A673 (cell line): Measurements from ENCODE around the gene ZNF580. TPM values are rescaled to one million over a fixed set of nuclear protein-coding genes. Genes with fewer than 3 reads are reported as not detected.

Experiments used
- BruUV-seq: library from RNA; stranded (reverse); fragments of 400-500 nt; replicated peaks from 2 replicates; lab custom pipeline; 2021; lab: Mats Ljungman, UMichigan
- CTCF ChIA-PET: fragments of 300-600 bp; sonication (Branson Sonifier 250); formaldehyde crosslinking; loops from one replicate; lab custom pipeline; 2022; ENCODE audit warnings: antibody characterized with exemption; lab: Charles Lee
- POLR2A ChIA-PET: fragments of 300-600 bp; sonication (Branson Sonifier 250); formaldehyde crosslinking; loops from one replicate; lab custom pipeline; 2022; ENCODE audit warnings: antibody characterized with exemption; ENCODE audit not compliant: low non-redundant PET; lab: Charles Lee
- DNase-seq: peaks from one replicate; pipeline ENCODE4 v3.0.0-alpha.2; 2015; ENCODE audit warnings: low spot score
- H3K27ac ChIP-seq: fragments of 200-600 bp; sonication (generic); 2 replicates; pipeline ENCODE4 v1.5.1; 2016; ENCODE audit warnings: mixed run types, low read depth, mild to moderate bottlenecking, mixed read lengths, antibody characterized with exemption, low read length; ENCODE audit not compliant: poor library complexity, severe bottlenecking
- H3K27me3 ChIP-seq: fragments of 200-600 bp; sonication (generic); replicated peaks from 2 replicates; pipeline ENCODE4 v1.6.1; 2017; ENCODE audit warnings: mixed run types, low read depth, mild to moderate bottlenecking, mixed read lengths, antibody characterized with exemption, low read length; ENCODE audit not compliant: insufficient read depth, poor library complexity
- H3K36me3 ChIP-seq: fragments of 200-600 bp; sonication (generic); 2 replicates; pipeline ENCODE4 v1.6.1; 2016; ENCODE audit warnings: mixed run types, mild to moderate bottlenecking, mixed read lengths, antibody characterized with exemption, low read length; ENCODE audit not compliant: insufficient read depth, poor library complexity, severe bottlenecking
- H3K4me1 ChIP-seq: fragments of 200-600 bp; sonication (generic); 2 replicates; pipeline ENCODE4 v1.6.1; 2017; ENCODE audit warnings: mixed run types, mild to moderate bottlenecking, mixed read lengths, antibody characterized with exemption, low read length; ENCODE audit not compliant: insufficient read depth, poor library complexity, severe bottlenecking
- H3K4me3 ChIP-seq: fragments of 200-600 bp; sonication (generic); 2 replicates; pipeline ENCODE4 v1.5.1; 2016; ENCODE audit warnings: low read depth, mixed run types, mild to moderate bottlenecking, mixed read lengths, low read length; ENCODE audit not compliant: poor library complexity, severe bottlenecking
- H3K9me3 ChIP-seq: fragments of 200-600 bp; sonication (generic); 2 replicates; pipeline ENCODE4 v1.6.1; 2016; ENCODE audit warnings: mixed run types, low read depth, mild to moderate bottlenecking, mixed read lengths, antibody characterized with exemption, low read length; ENCODE audit not compliant: poor library complexity, severe bottlenecking
- EZH2 ChIP-seq: fragments of 200-600 bp; sonication (generic); IDR thresholded peaks from 2 replicates; pipeline ENCODE4 v1.6.1; 2017; ENCODE audit warnings: borderline replicate concordance, low read depth, mild to moderate bottlenecking, mixed read lengths, antibody characterized with exemption, low read length; ENCODE audit not compliant: poor library complexity, severe bottlenecking
- intact Hi-C: fragments of 100-400 bp; cut with micrococcal nuclease; formaldehyde crosslinking; loops from one replicate; pipeline ENCODE4 v1.10.0; 2022; ENCODE audit not compliant: unreplicated experiment
- total RNA-seq: library from RNA; stranded (reverse); gene quantifications from 2 replicates; pipeline ENCODE4 v1.2.3, GENCODE V29; 2021
- TF ChIP-seq, protein P1 (sequence below): fragments of 300-800, 200-600 bp; sonication (generic); conservative IDR thresholded peaks from 2 replicates; pipeline ENCODE4 v1.5.1; 2017; ENCODE audit warnings: low read depth, mild to moderate bottlenecking, antibody characterized with exemption, low read length, moderate library complexity, mixed read lengths

The ZNF580 gene
- total RNA-seq, 1 experiment from 2014 or later, result 49.1 TPM

- Histone ChIP-seq H3K4me3 (no peak overlapping the region), H3K36me3 (peaks cover 46% of the 10 kb centered on the region), H3K27me3 (no peaks in the 10 kb centered on the region), H3K9me3 (no peaks in the 10 kb centered on the region), H3K27ac (no peak overlapping the region), H3K4me1 (no peaks in the 10 kb centered on the region)
- no peak for DNase-seq
- intact Hi-C loops, result no loop called here
- no peak for TF ChIP-seq EZH2
- TF ChIP-seq, protein P1, sequence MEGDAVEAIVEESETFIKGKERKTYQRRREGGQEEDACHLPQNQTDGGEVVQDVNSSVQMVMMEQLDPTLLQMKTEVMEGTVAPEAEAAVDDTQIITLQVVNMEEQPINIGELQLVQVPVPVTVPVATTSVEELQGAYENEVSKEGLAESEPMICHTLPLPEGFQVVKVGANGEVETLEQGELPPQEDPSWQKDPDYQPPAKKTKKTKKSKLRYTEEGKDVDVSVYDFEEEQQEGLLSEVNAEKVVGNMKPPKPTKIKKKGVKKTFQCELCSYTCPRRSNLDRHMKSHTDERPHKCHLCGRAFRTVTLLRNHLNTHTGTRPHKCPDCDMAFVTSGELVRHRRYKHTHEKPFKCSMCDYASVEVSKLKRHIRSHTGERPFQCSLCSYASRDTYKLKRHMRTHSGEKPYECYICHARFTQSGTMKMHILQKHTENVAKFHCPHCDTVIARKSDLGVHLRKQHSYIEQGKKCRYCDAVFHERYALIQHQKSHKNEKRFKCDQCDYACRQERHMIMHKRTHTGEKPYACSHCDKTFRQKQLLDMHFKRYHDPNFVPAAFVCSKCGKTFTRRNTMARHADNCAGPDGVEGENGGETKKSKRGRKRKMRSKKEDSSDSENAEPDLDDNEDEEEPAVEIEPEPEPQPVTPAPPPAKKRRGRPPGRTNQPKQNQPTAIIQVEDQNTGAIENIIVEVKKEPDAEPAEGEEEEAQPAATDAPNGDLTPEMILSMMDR, result no peak
- ChIA-PET CTCF (interaction anchor here (0.9 kb wide), 1 partner anchor 39 kb away, joined by 4 read pairs; no protein-coding TSS in a partner anchor), POLR2A (no interaction called here)
- no TSS peak for BruUV-seq
These were observed 51.0 kb downstream of the ZNF580 start for GRCh38 chr19:55691561-55692481.

GRCh38 chr19:55692681-55693081 lies 51.9 kb downstream of the ZNF580 start:
- no peak overlapping the region for H3K4me3 ChIP-seq
- BruUV-seq, result no TSS peak
- peaks cover 51% of the 10 kb centered on the region for H3K36me3 ChIP-seq
- DNase-seq, result no peak
- no peaks in the 10 kb centered on the region for H3K9me3 ChIP-seq
- ChIA-PET POLR2A (no interaction called here), CTCF (no interaction called here)
- intact Hi-C loops, result no loop called here
- no peak overlapping the region for H3K27ac ChIP-seq
- no peak for TF ChIP-seq EZH2
- TF ChIP-seq, protein P1, result no peak
- no peaks in the 10 kb centered on the region for H3K27me3 ChIP-seq
- H3K4me1 ChIP-seq, result no peaks in the 10 kb centered on the region

Other genes starting within 250 kb of the ZNF580 start
- 509 and 587 TPM in 2 replicates for gene UBE2S, start 233.2 kb upstream of the ZNF580 start, total RNA-seq
- gene SHISA7, start 197.7 kb upstream of the ZNF580 start, total RNA-seq, result 0.21 and 0.26 TPM in 2 replicates
- 33.2 and 40.6 TPM in 2 replicates for gene ISOC2, start 179.4 kb upstream of the ZNF580 start, total RNA-seq
- gene C19orf85, start 176.3 kb upstream of the ZNF580 start, total RNA-seq, result not detected in 2 replicates
- gene ZNF628, start 164.4 kb upstream of the ZNF580 start, total RNA-seq, result 11.9 and 16.7 TPM in 2 replicates
- 55.1 and 66.0 TPM in 2 replicates for gene NAT14, start 155.8 kb upstream of the ZNF580 start, total RNA-seq
- 1.4 and 2.2 TPM in 2 replicates for gene SSC5D, start 152.6 kb upstream of the ZNF580 start, total RNA-seq
- gene SBK2, start 103.9 kb upstream of the ZNF580 start, total RNA-seq, result not detected in 2 replicates
- not detected in 2 replicates for gene SBK3, start 95.5 kb upstream of the ZNF580 start, total RNA-seq
- gene ZNF579, start 60.2 kb upstream of the ZNF580 start, total RNA-seq, result 27.4 and 27.5 TPM in 2 replicates
- 27.8 and 29.3 TPM in 2 replicates for gene FIZ1, start 41.5 kb upstream of the ZNF580 start, total RNA-seq
- gene ZNF524, start 40.7 kb upstream of the ZNF580 start, total RNA-seq, result 6.3 and 7.5 TPM in 2 replicates
- 16.1 and 17.1 TPM in 2 replicates for gene ZNF865, start 35.4 kb upstream of the ZNF580 start, total RNA-seq
- 6.8 and 7.1 TPM in 2 replicates for gene ZNF784, start 16.4 kb upstream of the ZNF580 start, total RNA-seq
- gene ZNF581, start 2.6 kb downstream of the ZNF580 start, total RNA-seq, result 37.1 and 38.4 TPM in 2 replicates
- 39.9 and 41.5 TPM in 2 replicates for gene CCDC106, start 7.2 kb downstream of the ZNF580 start, total RNA-seq
- gene U2AF2, start 14.0 kb downstream of the ZNF580 start, total RNA-seq, result 385 and 411 TPM in 2 replicates
- gene EPN1, start 34.2 kb downstream of the ZNF580 start, total RNA-seq, result 178 and 186 TPM in 2 replicates
- not detected in 2 replicates for gene NLRP9, start 97.4 kb downstream of the ZNF580 start, total RNA-seq
- not detected in 2 replicates for gene RFPL4A, start 118.1 kb downstream of the ZNF580 start, total RNA-seq
- gene RFPL4AL1, start 128.1 kb downstream of the ZNF580 start, total RNA-seq, result not detected in 2 replicates
- 0.46 and 0.52 TPM in 2 replicates for gene NLRP11, start 191.0 kb downstream of the ZNF580 start, total RNA-seq
- gene NLRP4, start 195.5 kb downstream of the ZNF580 start, total RNA-seq, result 0.15 TPM in 1 of 2 replicates, not detected in the other